Measurements from ENCODE around the gene NT5C.

GRCh38 chr17:75113798-75114551 is 17.6 kb downstream of the NT5C start:
- TF ChIP-seq POLR2A (IDR thresholded peaks at IDR 0.05) (peak; percentile 42), EP300 (IDR thresholded peaks at IDR 0.05; ENCODE audit: low read depth) (no peak)
- TF ChIP-seq, protein P1, sequence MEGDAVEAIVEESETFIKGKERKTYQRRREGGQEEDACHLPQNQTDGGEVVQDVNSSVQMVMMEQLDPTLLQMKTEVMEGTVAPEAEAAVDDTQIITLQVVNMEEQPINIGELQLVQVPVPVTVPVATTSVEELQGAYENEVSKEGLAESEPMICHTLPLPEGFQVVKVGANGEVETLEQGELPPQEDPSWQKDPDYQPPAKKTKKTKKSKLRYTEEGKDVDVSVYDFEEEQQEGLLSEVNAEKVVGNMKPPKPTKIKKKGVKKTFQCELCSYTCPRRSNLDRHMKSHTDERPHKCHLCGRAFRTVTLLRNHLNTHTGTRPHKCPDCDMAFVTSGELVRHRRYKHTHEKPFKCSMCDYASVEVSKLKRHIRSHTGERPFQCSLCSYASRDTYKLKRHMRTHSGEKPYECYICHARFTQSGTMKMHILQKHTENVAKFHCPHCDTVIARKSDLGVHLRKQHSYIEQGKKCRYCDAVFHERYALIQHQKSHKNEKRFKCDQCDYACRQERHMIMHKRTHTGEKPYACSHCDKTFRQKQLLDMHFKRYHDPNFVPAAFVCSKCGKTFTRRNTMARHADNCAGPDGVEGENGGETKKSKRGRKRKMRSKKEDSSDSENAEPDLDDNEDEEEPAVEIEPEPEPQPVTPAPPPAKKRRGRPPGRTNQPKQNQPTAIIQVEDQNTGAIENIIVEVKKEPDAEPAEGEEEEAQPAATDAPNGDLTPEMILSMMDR (IDR thresholded peaks at IDR 0.05) = peak; percentile 94 to 99 (median 96)

All from transverse colon (tissue), 3 donors.